Osteoblast (primary cell): Measurements from ENCODE around the gene MROH8. TPM values are rescaled to one million over a fixed set of nuclear protein-coding genes. Genes with fewer than 3 reads are reported as not detected.
A peak's percentile ranks its signal among the peaks of the same experiment; 100 is the strongest.

Source experiments
- DNase-seq: peaks from one replicate; pipeline ENCODE4 v3.0.0; 2011; ENCODE audit warnings: low spot score, mixed read lengths; ENCODE audit not compliant: insufficient read length; ENCODE audit errors: missing footprints
- H2AFZ ChIP-seq: 2 replicates; pipeline ENCODE4 v1.6.0; 2011; ENCODE audit warnings: mild to moderate bottlenecking, low read length
- H3K27ac ChIP-seq: 2 replicates; pipeline ENCODE4 v1.5.1; 2011; ENCODE audit warnings: mild to moderate bottlenecking, low read depth, low read length, moderate library complexity
- H3K27me3 ChIP-seq: 2 replicates; pipeline ENCODE4 v1.6.0; 2012; ENCODE audit warnings: mild to moderate bottlenecking, control low read depth, inconsistent platforms, low read length, moderate library complexity; ENCODE audit not compliant: insufficient read depth
- H3K36me3 ChIP-seq: 2 replicates; pipeline ENCODE4 v1.5.1; 2011; ENCODE audit warnings: mild to moderate bottlenecking, low read length, control low read depth, moderate library complexity; ENCODE audit not compliant: insufficient read depth
- H3K4me1 ChIP-seq: 2 replicates; pipeline ENCODE4 v1.5.1; 2011; ENCODE audit warnings: mild to moderate bottlenecking, low read length, control low read depth, moderate library complexity; ENCODE audit not compliant: insufficient read depth
- H3K4me2 ChIP-seq: 2 replicates; pipeline ENCODE4 v1.6.0; 2011; ENCODE audit warnings: mild to moderate bottlenecking, low read length; ENCODE audit not compliant: insufficient read depth
- H3K4me3 ChIP-seq: fragments of 200-600 bp; sonication (generic); 3 replicates; pipeline ENCODE4 v1.5.1; 2012; ENCODE audit warnings: mild to moderate bottlenecking, low read length, inconsistent platforms; ENCODE audit not compliant: insufficient read depth
- H3K79me2 ChIP-seq: 2 replicates; pipeline ENCODE4 v1.6.0; 2012; ENCODE audit warnings: mild to moderate bottlenecking, low read length, control low read depth, inconsistent platforms; ENCODE audit not compliant: insufficient read depth
- H3K9me3 ChIP-seq: 2 replicates; pipeline ENCODE4 v1.5.1; 2011; ENCODE audit warnings: low read depth, low read length, control low read depth
- H4K20me1 ChIP-seq: 2 replicates; pipeline ENCODE4 v1.6.0; 2012; ENCODE audit warnings: mild to moderate bottlenecking, low read length, control low read depth; ENCODE audit not compliant: insufficient read depth
- CTCF ChIP-seq: IDR thresholded peaks from 2 replicates; pipeline ENCODE4 v1.5.1; 2011; ENCODE audit warnings: mild to moderate bottlenecking, low read depth, low read length, moderate library complexity; ENCODE audit errors: extremely low read depth
- total RNA-seq: library from RNA; depleted of rRNA; stranded (reverse); fragments of >200 nt; gene quantifications from 2 replicates; pipeline ENCODE4 v1.2.3, GENCODE V29; 2012

The MROH8 gene
- total RNA-seq = 1.1 and 1.8 TPM in 2 replicates

GRCh38 chr20:37178839-37179682 is at the start of gene MROH8, which contains the start of gene RPN2:
Gene MROH8, minus strand, starts transcription at chr20:37179548.
Gene RPN2, plus strand, starts transcription at chr20:37179330. Its CDS starts 27 bp downstream, at chr20:37179357.
- Histone ChIP-seq H3K4me3 (peak within 1 kb of the TSS; percentile 99), H3K4me1 (peaks cover 12% of the 10 kb centered on the region), H4K20me1 (peaks cover 31% of the 10 kb centered on the region), H2AFZ (peak within 1 kb of the TSS; percentile 95), H3K27me3 (no peaks in the 10 kb centered on the region), H3K36me3 (peaks cover 12% of the 10 kb centered on the region), H3K27ac (peak within 1 kb of the TSS; percentile 93), H3K79me2 (peaks cover 48% of the 10 kb centered on the region), H3K9me3 (no peaks in the 10 kb centered on the region), H3K4me2 (peak within 1 kb of the TSS; percentile 100)
- DNase-seq = peak; percentile 97
- TF ChIP-seq CTCF = no peak

- no peak overlapping the region for H3K4me3 ChIP-seq
- no peak for DNase-seq
- no peaks in the 10 kb centered on the region for H3K79me2 ChIP-seq
- no peaks in the 10 kb centered on the region for H3K9me3 ChIP-seq
- peaks cover 96% of the 10 kb centered on the region for H3K36me3 ChIP-seq
- peaks cover 4% of the 10 kb centered on the region for H4K20me1 ChIP-seq
- no peak for TF ChIP-seq CTCF
- no peaks in the 10 kb centered on the region for H3K27me3 ChIP-seq
- no peak overlapping the region for H3K27ac ChIP-seq
- no peak overlapping the region for H2AFZ ChIP-seq
- no peak overlapping the region for H3K4me2 ChIP-seq
- H3K4me1 ChIP-seq = peaks cover under 1% of the 10 kb centered on the region
These were observed 49.3 kb upstream of the MROH8 start for GRCh38 chr20:37228656-37229055.

GRCh38 chr20:37228082-37228481 is 48.7 kb upstream of the MROH8 start:
- peaks cover 93% of the 10 kb centered on the region for H3K36me3 ChIP-seq
- no peak overlapping the region for H3K4me2 ChIP-seq
- H3K4me3 ChIP-seq = no peak overlapping the region
- no peak overlapping the region for H3K27ac ChIP-seq
- no peak for DNase-seq
- peaks cover 4% of the 10 kb centered on the region for H4K20me1 ChIP-seq
- H3K4me1 ChIP-seq = peaks cover 6% of the 10 kb centered on the region
- no peak overlapping the region for H2AFZ ChIP-seq
- TF ChIP-seq CTCF = no peak
- no peaks in the 10 kb centered on the region for H3K79me2 ChIP-seq
- H3K9me3 ChIP-seq = no peaks in the 10 kb centered on the region
- no peaks in the 10 kb centered on the region for H3K27me3 ChIP-seq

- no peaks in the 10 kb centered on the region for H3K27me3 ChIP-seq
- H3K79me2 ChIP-seq = peaks cover 3% of the 10 kb centered on the region
- H3K4me1 ChIP-seq = peaks cover 13% of the 10 kb centered on the region
- H3K36me3 ChIP-seq = peaks cover 82% of the 10 kb centered on the region
- TF ChIP-seq CTCF = no peak
- H3K4me2 ChIP-seq = no peak overlapping the region
- H4K20me1 ChIP-seq = peaks cover 4% of the 10 kb centered on the region
- no peak overlapping the region for H2AFZ ChIP-seq
- H3K27ac ChIP-seq = no peak overlapping the region
- no peak overlapping the region for H3K4me3 ChIP-seq
- no peak for DNase-seq
- H3K9me3 ChIP-seq = no peaks in the 10 kb centered on the region
These were observed 47.5 kb upstream of the MROH8 start for GRCh38 chr20:37226889-37227288.
